Measurements from ENCODE around the gene PLEKHH2. TPM values are rescaled to one million over a fixed set of nuclear protein-coding genes. Genes with fewer than 3 reads are reported as not detected.

Gene PLEKHH2
- total and polyA plus RNA-seq, 2 experiments from 2014 or later = 5.4 to 6.7 TPM

- TF ChIP-seq ETS1 (IDR thresholded peaks at IDR 0.05) (no peak), STAT1 (IDR thresholded peaks at IDR 0.05; ENCODE audit: unreplicated experiment) (no peak), JUNB (IDR thresholded peaks at IDR 0.05; ENCODE audit: unreplicated experiment) (no peak)
These were observed 64.1 kb downstream of the PLEKHH2 start (continued) for GRCh38 chr2:43701111-43701510.

- Histone ChIP-seq H3K36me3 (ENCODE audit: insufficient read depth) (no peaks in the 10 kb centered on the region), H3K79me2 (replicated peaks; ENCODE audit: insufficient read depth) (no peaks in the 10 kb centered on the region), H4K20me1 (replicated peaks; ENCODE audit: insufficient read depth) (no peaks in the 10 kb centered on the region), H2AFZ (no peak overlapping the region), H3K4me3 (no peak overlapping the region), H3F3A (replicated peaks; ENCODE audit: low read depth) (no peaks in the 10 kb centered on the region), H3K4me1 (ENCODE audit: insufficient read depth) (no peaks in the 10 kb centered on the region), H3K27me3 (ENCODE audit: insufficient read depth) (no peaks in the 10 kb centered on the region), H3K9me2 (ENCODE audit: insufficient read depth) (no peaks in the 10 kb centered on the region), H3K4me2 (no peak overlapping the region), H3K27ac (ENCODE audit: low read depth) (no peak overlapping the region)
- H3K27ac Mint-ChIP-seq = no peak overlapping the region
- H3K9me3 Mint-ChIP-seq = no peaks in the 10 kb centered on the region
- no peaks in the 10 kb centered on the region for H3K36me3 Mint-ChIP-seq (ENCODE audit: low read depth)
- H3K4me3 Mint-ChIP-seq = no peak overlapping the region
- no peaks in the 10 kb centered on the region for H3K27me3 Mint-ChIP-seq (ENCODE audit: insufficient read depth, low read depth, poor library complexity)
- peaks cover 6% of the 10 kb centered on the region; the same call in 2 of the 3 replicates for H3K4me1 Mint-ChIP-seq
- ATAC-seq (no peak), DNase-seq (ENCODE audit: low spot score) (no peak)
- TF ChIP-seq ZNF462 (CRISPR knock-in tag; IDR thresholded peaks at IDR 0.05) (no peak), EZH2phosphoT487 (IDR thresholded peaks at IDR 0.05; ENCODE audit: unreplicated experiment) (no peak), EZH2 (IDR thresholded peaks at IDR 0.05; ENCODE audit: low read depth, unreplicated experiment) (no peak), CREB1 (CRISPR knock-in tag; IDR thresholded peaks at IDR 0.05; ENCODE audit: low read depth) (no peak), STAT1 (IDR thresholded peaks at IDR 0.05; ENCODE audit: unreplicated experiment) (no peak), ZNF331 (CRISPR knock-in tag; IDR thresholded peaks at IDR 0.05; ENCODE audit: low read depth) (no peak), ETS1 (IDR thresholded peaks at IDR 0.05) (no peak), REST (IDR thresholded peaks at IDR 0.05; ENCODE audit: unreplicated experiment) (no peak), JUNB (IDR thresholded peaks at IDR 0.05; ENCODE audit: unreplicated experiment) (no peak), NANOG (IDR thresholded peaks at IDR 0.05; ENCODE audit: borderline replicate concordance) (no peak)
These were observed 70.4 kb downstream of the PLEKHH2 start for GRCh38 chr2:43707255-43708015.
